Measurements from ENCODE around the gene ROBO1.
A peak's percentile ranks its signal among the peaks of the same experiment; 100 is the strongest.
"Not testable (repeated sequence)": the region's sequence is repeated elsewhere in the genome, so short reads cannot be mapped to it uniquely, and the experiment has no call there.

The ROBO1 gene

DNA sequence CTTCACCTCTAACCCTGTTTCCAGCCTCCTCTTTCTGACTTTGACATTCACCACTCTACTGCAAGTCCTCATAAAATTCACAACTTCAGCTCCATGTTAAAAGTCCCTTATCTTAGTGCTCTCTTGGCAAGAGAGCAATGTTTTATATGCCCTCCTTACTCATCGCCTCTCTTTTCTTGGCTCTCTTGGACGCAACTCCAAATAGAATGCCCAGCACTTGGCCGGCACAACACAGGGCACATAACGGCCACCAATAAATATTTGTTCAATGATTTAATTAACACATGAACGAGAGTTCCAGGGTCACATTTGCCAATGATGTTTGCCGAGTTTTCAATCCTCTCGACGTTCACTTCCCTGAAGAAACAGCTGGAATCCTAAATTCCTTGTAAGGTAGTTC, 401.4 kb downstream of the ROBO1 start:
- DNase-seq = no peak

DNA sequence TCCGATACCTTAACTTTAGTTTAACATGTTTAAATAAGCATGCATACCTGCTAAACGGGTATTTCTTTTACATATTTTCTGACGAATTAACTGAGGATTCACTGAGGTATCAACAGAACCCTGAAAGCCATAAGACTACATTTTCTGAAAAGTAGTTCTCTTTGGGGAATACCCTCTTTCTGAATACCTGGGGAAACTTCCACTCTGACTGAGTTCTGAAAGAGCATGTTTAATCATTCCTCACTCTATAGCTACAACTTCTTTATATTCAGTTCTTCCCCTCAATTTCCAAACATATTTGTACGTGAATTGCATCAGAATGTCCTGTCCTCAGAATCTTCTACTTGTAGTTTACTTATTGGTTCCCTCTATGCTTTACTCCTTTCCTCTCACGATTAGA, 403.0 kb downstream of the ROBO1 start:
- no peak for DNase-seq

DNA sequence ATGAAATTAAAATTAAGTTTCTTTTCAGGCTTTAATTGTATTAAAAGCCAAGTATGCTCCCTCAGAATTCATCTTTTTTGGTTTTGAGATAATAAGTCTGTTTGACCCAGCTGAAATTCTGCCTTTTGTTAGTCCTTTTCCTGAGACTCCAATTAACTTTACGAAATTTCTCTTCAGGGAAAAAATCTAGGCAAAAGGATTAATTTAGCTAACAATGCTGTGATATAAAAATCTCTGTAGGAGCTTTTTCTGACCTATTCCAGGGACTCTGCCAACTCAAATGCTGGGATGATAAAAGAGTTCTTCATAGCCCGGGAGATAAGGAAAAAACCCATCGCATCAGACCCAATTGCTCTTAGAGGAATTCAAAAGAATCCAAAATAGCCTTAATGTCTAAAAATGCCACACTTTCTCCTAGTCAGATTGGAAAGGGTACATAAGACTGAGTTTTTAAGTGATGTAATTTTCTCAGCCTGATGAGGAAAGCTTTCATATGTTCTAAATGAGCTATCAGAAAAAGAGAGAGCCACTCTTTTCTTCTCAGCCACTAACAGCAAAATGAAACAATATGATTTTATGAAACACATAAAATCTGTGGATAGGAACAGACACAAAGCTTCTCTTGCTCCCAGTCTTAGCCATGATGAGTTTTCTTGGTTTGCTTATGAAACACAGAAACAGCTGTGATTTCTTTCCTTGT, 405.1 kb downstream of the ROBO1 start:
- no peak for DNase-seq

DNA sequence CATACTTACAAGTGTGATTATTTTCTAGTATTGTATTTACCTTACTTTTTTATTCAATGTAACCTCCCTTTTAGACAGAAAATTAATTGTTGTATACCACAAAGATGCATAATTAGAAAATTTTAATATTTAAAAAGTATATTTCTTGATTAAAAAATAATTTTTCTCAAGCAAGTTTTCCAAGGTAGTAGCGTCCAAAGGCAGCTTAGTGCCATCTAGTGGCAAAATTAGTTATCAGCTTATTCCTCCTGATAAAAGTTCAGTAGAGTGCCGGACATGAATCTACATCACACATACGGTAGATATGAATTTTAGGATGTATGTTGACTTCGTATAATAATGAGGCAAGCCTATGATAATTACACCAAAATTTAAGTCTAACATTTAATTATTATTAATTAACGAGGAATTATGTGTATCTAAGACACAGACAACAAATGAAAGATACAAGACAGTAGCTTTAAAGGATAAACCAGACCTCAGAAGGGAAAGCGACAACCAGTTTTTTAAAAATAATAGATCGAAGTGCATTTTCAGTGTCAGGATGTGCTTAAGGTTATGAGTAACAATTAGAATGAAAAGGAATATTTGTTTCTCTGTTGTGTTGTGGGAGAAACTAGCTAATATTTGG, 405.9 kb downstream of the ROBO1 start:
- peak; percentile 76 for DNase-seq

DNA sequence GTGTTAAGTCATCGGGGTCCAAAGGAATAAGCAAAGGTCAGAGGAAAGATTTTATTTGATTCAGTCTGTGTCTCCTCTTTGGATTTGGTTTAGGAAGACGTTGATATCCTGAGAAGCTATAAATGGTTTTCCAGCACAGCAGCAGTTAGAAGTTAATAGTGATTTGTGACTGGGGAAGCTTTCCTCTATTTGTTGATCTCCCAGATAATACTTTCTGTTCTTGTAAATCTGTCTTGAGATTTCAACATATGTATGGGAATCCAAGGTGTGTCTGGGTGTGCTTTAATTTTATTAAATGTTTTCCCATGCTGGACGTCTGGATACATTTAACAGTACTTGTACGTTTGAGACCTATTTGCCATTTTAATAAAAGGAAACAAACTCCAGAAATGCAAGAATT, 409.5 kb downstream of the ROBO1 start:
- no peak for DNase-seq

DNA sequence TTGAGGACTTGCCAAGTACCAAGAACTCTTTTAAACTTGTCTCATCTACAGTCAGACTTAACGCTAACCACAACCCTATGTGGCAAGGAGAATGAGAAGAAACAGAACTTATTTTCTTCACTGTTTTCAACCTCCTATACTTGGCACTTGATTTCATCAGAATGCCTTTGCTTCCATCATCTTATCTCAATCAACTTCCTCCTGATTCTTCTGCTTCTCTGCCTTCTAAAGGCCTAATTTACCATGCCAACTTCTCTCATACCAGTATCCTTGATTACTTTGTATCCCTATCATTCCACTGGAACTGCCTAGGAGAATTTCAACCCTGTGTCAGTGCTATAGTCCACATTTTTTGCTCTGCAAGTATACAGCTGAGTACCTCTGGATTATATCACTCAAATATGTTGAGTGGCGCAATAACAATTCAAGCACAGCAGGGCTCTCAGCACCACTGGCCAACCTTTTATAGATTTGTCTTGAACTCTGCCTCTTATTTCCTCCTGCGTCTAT, 413.6 kb downstream of the ROBO1 start:
- DNase-seq = no peak

DNA sequence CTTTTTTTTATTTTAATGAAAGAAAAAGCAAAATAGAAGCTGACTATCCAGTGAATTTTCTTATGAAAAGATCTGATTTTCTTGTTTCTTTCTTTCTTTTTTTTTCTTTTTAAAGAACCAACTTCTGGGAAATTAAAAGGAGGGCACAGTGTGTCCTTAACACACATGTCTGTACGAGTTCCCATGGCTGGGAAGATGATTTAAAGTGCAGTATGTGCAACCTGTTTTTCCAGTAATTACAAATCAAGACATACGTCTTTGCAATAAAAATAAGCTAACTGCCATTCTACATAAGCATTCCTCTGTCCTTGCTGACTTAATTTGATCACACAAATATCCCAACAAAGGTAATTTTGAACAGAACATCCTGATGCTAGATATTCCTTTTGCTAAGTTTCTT, 416.1 kb downstream of the ROBO1 start:
- no peak for DNase-seq

DNA sequence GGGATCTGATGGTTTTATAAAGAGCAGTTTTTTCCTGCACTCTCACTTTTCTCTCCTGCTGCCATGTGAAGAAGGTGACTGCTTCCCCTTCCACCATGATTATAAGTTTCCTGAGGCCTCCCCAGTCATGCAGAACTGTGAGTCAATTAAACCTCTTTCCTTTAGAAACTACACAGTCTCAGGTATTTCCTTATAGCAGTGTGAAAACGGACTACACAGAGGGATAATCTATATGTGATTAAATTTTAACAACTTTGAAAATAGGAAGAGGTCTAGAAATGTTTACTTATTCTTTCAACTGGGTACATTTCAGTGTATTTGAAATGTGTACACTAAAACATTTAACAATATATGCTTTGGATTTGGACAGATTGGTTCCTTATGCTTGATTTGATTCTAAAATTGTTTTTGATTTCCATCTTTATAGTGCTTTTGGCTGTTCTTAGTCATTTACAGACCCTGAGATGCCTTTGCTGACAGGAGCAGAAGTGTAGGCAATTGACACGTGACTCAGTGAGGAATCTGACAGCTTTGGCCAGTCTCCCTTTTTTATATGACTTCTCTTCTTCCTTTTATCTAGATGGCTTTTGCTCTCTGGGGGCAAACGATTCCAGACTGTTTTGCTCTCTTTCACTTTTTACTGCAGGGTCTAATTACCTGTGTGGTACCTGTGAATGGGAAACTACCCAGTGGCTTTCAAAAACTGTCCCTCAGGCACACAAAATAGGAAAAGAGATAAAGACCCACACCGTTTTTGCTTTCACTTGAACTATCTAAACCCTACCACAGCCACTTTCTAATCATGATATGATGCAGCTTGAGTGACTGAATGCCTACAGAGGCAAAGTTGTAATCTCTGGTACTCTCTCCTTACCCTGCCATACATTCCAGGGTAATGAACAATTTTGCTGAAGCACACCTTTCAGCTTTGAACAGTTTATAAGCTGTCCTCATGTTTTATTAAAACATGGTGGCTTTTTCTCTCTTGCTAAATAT, 422.6 kb downstream of the ROBO1 start:
- peak; percentile 38 for DNase-seq

DNA sequence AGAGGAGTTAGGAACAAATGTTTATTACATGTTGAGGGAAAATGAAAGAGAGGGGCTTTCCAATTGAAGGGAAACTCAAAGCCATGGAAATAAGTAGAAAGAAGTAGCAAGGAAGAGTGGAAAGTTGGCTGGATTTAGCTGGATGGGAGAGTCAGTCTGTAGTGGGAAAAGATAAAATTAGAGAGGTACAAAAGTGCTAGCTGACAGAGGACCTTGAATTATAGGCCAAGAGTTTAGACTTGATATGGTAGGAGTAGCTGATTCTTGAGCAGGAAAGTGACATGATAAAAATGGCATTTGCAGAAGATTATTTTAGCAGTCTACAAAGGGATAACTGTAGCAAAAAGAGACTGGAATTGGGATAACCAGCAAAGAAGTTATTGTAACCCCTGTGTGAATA, 425.8 kb downstream of the ROBO1 start:
- DNase-seq = no peak

DNA sequence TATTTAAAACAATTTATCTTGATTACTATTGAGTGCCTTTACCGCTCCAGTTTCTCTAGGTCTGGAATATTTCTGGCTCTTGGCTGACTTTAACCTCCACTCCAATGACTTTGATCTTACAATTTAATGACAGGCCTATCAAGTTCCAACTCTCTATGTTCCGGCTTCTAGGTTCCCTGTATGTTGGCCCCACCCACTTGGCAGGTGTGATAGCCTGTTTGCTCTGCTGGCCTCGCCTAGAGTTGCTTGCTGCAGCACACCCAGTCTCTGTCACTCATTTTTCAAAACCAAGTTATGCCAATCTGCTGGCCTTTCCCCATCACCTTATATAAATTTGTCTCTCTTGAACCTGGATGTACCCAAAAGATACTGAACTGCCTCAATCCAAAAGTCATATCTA, 428.0 kb downstream of the ROBO1 start:
- no peak for DNase-seq

DNA sequence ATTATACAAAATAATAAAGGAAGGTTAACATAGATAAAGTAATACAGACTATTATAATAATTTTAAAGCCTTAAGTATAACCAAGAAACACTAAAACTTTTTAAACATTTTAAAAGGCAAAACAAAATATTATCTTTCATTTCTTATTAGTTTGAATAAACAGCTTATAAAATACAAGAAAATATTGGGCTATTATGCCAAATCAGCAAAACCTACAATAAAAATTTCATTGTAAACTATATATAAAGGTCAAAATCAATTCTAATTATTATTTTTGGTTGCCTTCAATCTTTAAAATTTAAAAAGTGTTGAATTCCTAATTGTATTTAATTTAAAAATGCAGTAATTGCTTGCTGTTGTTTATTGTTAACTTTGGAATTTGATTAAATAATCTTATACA, 430.0 kb downstream of the ROBO1 start:
- no peak for DNase-seq

DNA sequence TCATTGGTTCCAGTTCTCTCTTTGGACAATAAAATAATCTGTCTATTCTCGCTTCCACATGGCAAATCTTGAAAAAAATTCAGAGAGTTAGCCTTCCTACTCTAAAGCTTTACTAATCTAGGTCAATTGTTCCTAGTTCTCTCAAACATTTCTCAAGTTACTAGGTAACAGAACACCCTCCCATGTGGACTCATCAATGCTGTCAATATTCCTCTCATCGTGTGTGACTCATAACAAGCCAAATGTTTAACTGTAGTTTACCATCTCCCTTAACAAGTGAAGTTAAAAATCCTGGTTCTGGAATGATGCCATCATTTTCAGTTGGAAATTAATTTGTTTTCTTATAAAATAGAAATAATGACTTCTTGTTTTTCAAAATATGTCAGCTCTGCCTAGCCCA, 438.6 kb downstream of the ROBO1 start:
- peak; percentile 56 for DNase-seq

DNA sequence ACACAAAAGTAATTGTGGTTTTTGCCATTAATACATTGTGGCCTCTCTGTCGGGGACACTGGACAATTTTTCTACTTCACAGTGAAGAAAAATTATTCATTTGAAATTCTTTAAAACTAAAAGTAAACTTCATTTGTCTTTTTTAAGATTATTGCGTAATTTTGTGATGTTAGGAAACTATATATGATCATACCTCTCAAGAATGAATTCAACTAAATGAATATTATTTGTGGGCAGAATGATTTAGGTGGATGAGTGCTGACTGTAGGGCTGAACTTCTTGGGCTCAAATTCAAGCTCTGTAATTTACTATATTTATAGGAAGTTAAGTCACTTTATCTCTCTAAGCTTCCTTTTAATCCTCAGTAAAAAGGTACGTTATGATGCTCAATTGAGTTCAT, 441.2 kb downstream of the ROBO1 start:
- DNase-seq = no peak

DNA sequence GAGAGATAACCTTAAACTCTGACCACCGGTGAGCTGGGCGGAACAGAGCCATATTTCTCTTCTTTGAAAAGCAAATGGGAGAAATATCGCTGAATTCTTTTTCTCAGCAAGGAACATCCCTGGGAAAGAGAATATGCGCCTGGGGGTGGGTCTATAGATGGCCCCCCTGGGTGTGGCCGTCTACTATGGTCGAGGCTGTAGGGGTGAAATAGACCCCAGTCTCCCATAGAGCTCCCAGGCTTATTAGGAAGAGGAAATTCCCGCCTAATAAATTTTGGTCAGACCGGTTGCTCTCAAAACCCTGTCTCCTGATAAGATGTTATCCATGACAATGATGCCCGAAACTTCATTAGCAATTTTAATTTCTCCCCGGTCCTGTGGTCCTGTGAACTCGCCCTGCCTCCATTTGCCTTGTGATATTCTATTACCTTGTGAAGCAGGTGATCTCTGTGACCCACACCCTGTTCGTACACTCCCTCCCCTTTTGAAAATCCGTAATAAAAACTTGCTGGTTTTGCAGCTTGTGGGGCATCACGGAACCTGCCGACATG, 441.9 kb downstream of the ROBO1 start:
- not testable (repeated sequence) for DNase-seq

DNA sequence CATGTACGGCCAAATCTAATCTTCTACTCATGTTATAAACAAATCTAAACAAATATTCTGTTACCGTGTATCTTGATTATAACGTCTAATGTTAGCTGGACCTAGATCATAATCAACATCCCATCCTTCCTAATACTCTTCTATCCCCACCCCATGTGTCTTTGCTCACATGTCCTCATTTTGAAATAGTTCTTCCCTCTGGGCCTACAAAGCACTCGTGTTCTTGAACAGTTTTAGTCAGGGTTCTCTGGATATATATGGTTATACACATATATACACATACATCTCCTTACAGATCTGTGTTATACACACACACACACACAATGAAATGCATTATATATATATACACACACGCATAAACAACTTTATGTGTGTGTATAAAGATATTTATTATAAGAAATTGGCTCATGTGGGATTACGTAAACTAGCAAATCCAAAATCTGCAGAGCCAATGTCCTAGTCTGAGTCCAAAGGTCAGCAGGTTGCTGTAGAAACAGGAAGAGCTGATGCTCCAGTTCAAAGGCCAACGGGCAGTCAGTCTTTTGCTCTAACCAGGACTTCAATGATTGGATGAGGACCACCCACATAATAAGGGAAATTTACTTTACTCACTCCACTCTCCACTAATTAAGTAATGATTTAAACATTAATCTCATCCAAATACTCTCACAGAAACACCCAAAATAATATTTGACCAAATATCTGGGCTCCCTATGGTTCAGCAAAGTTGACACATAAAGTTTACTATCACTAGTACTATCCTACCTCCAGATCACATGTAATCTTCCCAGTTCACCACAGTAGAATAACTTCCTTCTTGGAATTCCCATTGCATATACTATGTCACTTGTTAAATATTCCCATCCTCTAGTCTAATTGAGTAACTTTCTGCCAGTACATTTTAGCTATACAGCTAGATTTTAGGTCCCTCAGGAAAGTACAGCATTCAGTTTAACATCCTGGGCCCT, 450.0 kb downstream of the ROBO1 start:
- DNase-seq = no peak

DNA sequence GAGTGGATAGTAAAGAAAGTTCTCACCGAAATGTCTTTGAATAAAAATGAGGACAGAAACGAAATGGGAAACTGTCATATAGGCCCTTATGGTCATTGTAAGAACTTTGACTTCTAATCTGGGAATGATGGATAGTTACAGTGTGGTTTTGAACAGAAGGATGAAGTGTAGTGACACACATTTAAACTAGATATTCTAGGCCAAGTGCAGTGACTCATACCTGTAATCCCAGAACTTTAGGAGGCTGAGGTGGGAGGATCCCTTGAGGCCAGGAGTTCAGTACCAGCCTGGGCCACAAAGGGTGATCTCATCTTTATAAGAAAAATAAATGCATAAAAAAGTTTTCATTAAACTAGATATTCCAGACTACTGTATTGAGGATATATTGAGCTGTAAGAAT, 452.8 kb downstream of the ROBO1 start:
- DNase-seq = no peak

DNA sequence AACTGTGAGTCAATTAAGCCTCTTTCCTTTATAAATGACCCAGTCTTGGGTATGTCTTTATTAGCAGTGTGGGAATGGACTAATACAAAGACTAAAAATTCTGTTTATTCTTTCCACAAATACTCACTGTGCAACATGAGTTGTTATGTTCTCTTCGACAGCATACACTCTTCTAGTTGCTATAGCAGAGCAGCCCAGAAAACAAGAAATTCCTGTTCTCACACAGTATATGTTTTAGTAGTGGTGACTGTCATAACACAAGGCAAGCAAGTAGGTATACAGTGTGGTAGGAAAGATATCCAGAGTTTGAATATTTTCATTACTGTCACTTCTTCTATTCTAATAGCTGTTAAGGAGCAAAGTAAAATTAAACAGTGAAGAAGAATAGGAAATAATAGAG, 453.3 kb downstream of the ROBO1 start:
- DNase-seq = no peak

DNA sequence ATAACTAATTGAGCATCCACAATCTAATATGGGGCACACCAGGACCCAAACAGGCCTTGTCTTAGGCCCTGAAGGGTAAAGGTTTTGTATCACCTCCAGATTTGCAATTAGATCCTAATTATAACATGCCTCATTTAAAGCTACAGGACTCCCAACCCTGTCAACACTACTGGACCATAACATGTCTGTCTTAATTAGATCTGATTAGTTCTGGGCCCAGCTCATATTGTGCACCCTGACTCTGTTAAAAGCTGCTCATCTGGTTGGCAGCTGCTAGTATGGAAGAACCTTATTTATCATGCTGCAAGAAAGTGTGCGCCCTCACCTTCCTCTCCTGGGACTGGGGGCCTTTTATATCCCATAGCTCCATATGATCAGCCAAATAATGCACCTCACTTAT, 457.8 kb downstream of the ROBO1 start:
- peak; percentile 68 for DNase-seq

DNA sequence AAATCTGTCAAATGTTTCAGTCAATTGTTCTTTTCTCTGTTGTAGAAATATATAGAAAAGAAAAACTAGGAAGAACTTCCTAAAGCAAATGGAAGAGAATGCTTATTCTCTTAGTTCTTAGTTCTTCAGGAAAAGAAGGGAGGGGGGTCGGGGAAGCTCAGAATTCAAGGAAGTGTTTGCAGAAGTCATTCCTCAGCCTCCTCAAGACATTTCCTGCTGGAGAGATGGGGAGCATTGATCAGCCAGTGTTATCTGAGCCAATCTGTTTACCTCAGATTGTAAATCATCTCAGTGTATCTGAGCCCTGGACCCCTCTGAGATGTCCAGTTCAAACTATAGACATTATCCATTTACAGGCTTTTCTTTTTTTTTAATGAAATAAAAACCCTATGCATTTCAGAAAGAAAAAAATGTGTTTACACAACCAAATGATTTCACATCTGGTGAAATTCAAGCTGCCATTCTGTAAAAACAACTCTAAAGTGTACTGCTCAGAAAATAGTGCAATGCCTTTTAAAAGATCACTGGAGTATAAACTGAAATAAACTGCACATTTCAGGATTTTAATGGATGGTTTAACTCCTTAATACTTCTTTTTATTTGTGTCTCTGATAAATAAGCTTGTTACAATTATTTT, 460.7 kb downstream of the ROBO1 start:
- DNase-seq = no peak

DNA sequence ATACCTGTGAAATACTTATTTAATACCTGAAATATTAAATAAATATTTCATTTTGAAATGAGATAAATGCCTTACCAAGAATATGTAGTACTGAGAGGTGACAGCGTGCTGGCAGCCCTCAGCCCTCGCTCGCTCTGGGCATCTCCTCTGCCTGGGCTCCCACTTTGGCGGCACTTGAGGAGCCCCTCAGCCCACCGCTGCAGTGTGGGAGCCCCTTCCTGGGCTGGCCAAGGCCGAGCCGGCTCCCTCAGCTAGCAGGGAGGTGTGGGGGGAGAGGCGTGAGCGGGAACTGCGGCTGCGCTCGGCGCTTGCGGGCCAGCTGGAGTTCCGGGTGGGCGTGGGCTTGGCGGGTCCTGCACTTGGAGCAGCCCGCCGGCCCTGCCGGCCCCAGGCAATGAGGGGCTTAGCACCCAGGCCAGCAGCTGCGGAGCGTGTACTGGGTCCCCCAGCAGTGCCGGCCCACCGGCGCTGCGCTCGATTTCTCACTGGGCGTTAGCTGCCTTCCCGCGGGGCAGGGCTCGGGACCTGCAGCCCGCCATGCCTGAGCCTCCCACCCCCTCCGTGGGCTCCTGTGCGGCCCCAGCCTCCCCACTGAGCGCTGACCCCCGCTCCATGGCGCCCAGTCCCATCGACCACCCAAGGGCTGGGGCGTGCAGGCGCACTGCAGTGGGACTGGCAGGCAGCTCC, 467.7 kb downstream of the ROBO1 start:
- not testable (repeated sequence) for DNase-seq

Data from NCI-H446 treated with DMSO at 0.1 percent for 48 hours (cell line).